Keratinocyte (primary cell): Measurements from ENCODE around the gene LSAMP. TPM values are rescaled to one million over a fixed set of nuclear protein-coding genes. Genes with fewer than 3 reads are reported as not detected.

Source experiments
- DNase-seq: peaks from one replicate; pipeline ENCODE4 v3.0.0-alpha.2; 2011; ENCODE audit warnings: low read depth, missing footprints, low spot score
- FAIRE-seq: peaks from 2 replicates; lab custom pipeline; 2011; peaks lifted over from hg19 to GRCh38; lab: Jason Lieb, UNC
- H2AFZ ChIP-seq: 2 replicates; pipeline ENCODE4 v1.6.0; 2012; ENCODE audit warnings: low read length, control low read depth, inconsistent platforms; ENCODE audit not compliant: control insufficient read depth
- H3K27ac ChIP-seq: 2 replicates; pipeline ENCODE4 v1.5.1; 2011; ENCODE audit warnings: low read length; ENCODE audit not compliant: control insufficient read depth, insufficient read depth
- H3K27me3 ChIP-seq: 3 replicates; pipeline ENCODE4 v1.6.0; 2011; ENCODE audit warnings: low read length; ENCODE audit not compliant: control insufficient read depth, insufficient read depth; ENCODE audit errors: extremely low read depth
- H3K36me3 ChIP-seq, 2 experiments: 2 replicates in 1 of 2; 3 replicates in 1 of 2; pipeline ENCODE4 v1.5.1; 2011; ENCODE audit warnings: low read length in 2 of 2, mild to moderate bottlenecking in 1 of 2; ENCODE audit not compliant: control insufficient read depth in 2 of 2, insufficient read depth in 2 of 2; ENCODE audit errors: extremely low read depth in 1 of 2
- H3K4me1 ChIP-seq: 3 replicates; pipeline ENCODE4 v1.5.1; 2011; ENCODE audit warnings: low read length; ENCODE audit not compliant: control insufficient read depth, insufficient read depth; ENCODE audit errors: extremely low read depth
- H3K4me2 ChIP-seq: 3 replicates; pipeline ENCODE4 v1.6.0; 2011; ENCODE audit warnings: low read depth, low read length; ENCODE audit not compliant: control insufficient read depth, insufficient read depth; ENCODE audit errors: extremely low read depth
- H3K4me3 ChIP-seq, 3 experiments: fragments of 200-600 bp in 1 of 3; sonication (generic) in 1 of 3; 2 replicates in 2 of 3; 3 replicates in 1 of 3; pipeline ENCODE4 v1.5.1; 2011 to 2016; ENCODE audit warnings: low read length in 3 of 3, mild to moderate bottlenecking in 3 of 3, control low read depth in 2 of 3, inconsistent platforms in 1 of 3, low read depth in 1 of 3, mixed read lengths in 1 of 3, mixed run types in 1 of 3, moderate library complexity in 1 of 3; ENCODE audit not compliant: control insufficient read depth in 2 of 3, insufficient read depth in 2 of 3; ENCODE audit errors: extremely low read depth in 1 of 3
- H3K79me2 ChIP-seq: 2 replicates; pipeline ENCODE4 v1.6.0; 2012; ENCODE audit warnings: low read length; ENCODE audit not compliant: control insufficient read depth, insufficient read depth
- H3K9ac ChIP-seq: 3 replicates; pipeline ENCODE4 v1.6.0; 2011; ENCODE audit warnings: low read length; ENCODE audit not compliant: control insufficient read depth, insufficient read depth; ENCODE audit errors: extremely low read depth
- H3K9me1 ChIP-seq: 3 replicates; pipeline ENCODE4 v1.6.0; 2011; ENCODE audit warnings: low read length; ENCODE audit not compliant: control insufficient read depth, insufficient read depth; ENCODE audit errors: extremely low read depth
- H3K9me3 ChIP-seq: 2 replicates; pipeline ENCODE4 v1.5.1; 2012; ENCODE audit warnings: low read depth, low read length; ENCODE audit not compliant: control insufficient read depth
- H4K20me1 ChIP-seq: 3 replicates; pipeline ENCODE4 v1.6.0; 2011; ENCODE audit warnings: low read length; ENCODE audit not compliant: control insufficient read depth, insufficient read depth; ENCODE audit errors: extremely low read depth
- EZH2 ChIP-seq: IDR thresholded peaks from one replicate; pipeline ENCODE4 v1.6.1; 2012; ENCODE audit warnings: inconsistent platforms, mild to moderate bottlenecking, low read length, moderate library complexity
- dilution Hi-C: fragments of 300-500 bp; cut with MboI; formaldehyde crosslinking; loops from one replicate; pipeline ENCODE4 v1.7.0; 2020; ENCODE audit warnings: low sequenced_read_pairs; ENCODE audit not compliant: extremely low pct_ligation_motif_present
- polyA plus RNA-seq, 5 experiments: library from polyadenylated mRNA; depleted of rRNA in 3 of 5; stranded (reverse) in 3 of 5; stranded (forward) in 1 of 5; unstranded in 1 of 5; fragments of >200 nt; gene quantifications; 1 replicate in 1 of 5; 2 replicates in 3 of 5; 3 replicates in 1 of 5; pipeline versions ENCODE4 v1.2.1 to v1.2.3, GENCODE V29; 2011 to 2012; ENCODE audit warnings: missing spikeins in 2 of 5, low read depth in 1 of 5, low replicate concordance in 1 of 5
- TF ChIP-seq, protein P1 (sequence below), 3 experiments: IDR thresholded peaks in 1 of 3; conservative IDR thresholded peaks in 1 of 3; optimal IDR thresholded peaks in 1 of 3; 2 replicates in 2 of 3; 3 replicates in 1 of 3; pipeline versions ENCODE3 to v1.5.1; 2011; ENCODE audit warnings: low read length in 3 of 3, mild to moderate bottlenecking in 3 of 3, moderate library complexity in 2 of 3, control low read depth in 1 of 3, inconsistent platforms in 1 of 3; ENCODE audit not compliant: insufficient read depth in 2 of 3; ENCODE audit errors: extremely low read depth in 1 of 3

The LSAMP gene
- polyA plus RNA-seq, 1 donor (not counting 4 experiments of a cell fraction or from before 2014, with no cell fraction given): 0.12 TPM

DNA sequence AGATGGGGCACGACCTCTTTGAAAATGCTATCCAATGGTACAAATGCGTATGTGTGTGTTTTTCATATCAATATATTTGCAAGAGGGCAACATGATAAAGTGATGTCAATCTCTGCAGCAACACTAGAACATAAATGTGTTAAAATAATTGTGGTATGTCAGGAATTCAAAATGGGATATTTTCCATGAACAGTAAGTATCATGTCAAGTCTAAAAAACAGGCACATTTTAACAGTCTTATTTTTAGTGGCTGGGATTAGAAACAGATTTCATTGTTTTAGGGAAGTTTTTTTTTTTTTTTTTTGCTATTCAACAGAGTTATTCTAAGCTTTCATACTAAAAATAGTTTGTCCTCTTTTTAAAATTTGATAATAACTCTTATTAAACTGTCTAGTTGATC is 612.2 kb downstream of the LSAMP start:
- Histone ChIP-seq H3K4me1 (peaks cover 55% of the 10 kb centered on the region), H3K9me1 (no peaks in the 10 kb centered on the region), H2AFZ (no peak overlapping the region), H3K9me3 (no peaks in the 10 kb centered on the region), H3K4me2 (no peak overlapping the region), H3K36me3 (no peaks in the 10 kb centered on the region), H3K9ac (no peak overlapping the region), H3K4me3 (no peak overlapping the region), H4K20me1 (no peaks in the 10 kb centered on the region), H3K79me2 (no peaks in the 10 kb centered on the region), H3K27me3 (no peaks in the 10 kb centered on the region), H3K27ac (no peak overlapping the region)
- TF ChIP-seq, protein P1, sequence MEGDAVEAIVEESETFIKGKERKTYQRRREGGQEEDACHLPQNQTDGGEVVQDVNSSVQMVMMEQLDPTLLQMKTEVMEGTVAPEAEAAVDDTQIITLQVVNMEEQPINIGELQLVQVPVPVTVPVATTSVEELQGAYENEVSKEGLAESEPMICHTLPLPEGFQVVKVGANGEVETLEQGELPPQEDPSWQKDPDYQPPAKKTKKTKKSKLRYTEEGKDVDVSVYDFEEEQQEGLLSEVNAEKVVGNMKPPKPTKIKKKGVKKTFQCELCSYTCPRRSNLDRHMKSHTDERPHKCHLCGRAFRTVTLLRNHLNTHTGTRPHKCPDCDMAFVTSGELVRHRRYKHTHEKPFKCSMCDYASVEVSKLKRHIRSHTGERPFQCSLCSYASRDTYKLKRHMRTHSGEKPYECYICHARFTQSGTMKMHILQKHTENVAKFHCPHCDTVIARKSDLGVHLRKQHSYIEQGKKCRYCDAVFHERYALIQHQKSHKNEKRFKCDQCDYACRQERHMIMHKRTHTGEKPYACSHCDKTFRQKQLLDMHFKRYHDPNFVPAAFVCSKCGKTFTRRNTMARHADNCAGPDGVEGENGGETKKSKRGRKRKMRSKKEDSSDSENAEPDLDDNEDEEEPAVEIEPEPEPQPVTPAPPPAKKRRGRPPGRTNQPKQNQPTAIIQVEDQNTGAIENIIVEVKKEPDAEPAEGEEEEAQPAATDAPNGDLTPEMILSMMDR (optimal IDR thresholded peaks at IDR 0.05 in 1 of 3, IDR thresholded peaks at IDR 0.05 in 1 of 3, conservative IDR thresholded peaks at IDR 0.05 in 1 of 3; ENCODE audit: extremely low read depth in 1 of 3, insufficient read depth in 2 of 3, low read length in 3 of 3): no peak
- TF ChIP-seq EZH2: no peak
- DNase-seq: no peak
- dilution Hi-C loops: no loop called here
- peak; percentile 49 for FAIRE-seq

DNA sequence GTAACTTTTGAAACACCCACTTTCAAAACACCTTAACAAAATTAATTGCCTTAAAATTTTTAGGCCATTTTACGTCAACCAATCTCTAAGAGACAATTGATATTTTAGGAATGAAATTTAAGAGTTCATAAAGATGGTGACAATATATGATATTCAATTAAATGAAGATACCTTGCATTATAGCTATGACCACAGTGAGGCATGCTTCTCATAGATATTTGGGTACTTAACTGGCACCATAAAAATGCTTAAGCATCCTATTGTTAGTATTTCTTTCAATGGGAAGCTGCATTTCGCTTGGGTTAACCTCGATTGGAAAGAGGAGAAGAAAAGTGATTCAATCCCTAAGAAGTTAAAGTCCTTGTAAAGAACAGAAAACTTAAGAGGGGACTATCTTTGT is 613.0 kb downstream of the LSAMP start:
- Histone ChIP-seq H4K20me1 (no peaks in the 10 kb centered on the region), H3K9me3 (no peaks in the 10 kb centered on the region), H2AFZ (no peak overlapping the region), H3K27ac (no peak overlapping the region), H3K4me2 (no peak overlapping the region), H3K4me3 (no peak overlapping the region), H3K9ac (no peak overlapping the region), H3K36me3 (no peaks in the 10 kb centered on the region), H3K4me1 (peaks cover 62% of the 10 kb centered on the region), H3K9me1 (no peaks in the 10 kb centered on the region), H3K27me3 (no peaks in the 10 kb centered on the region), H3K79me2 (no peaks in the 10 kb centered on the region)
- FAIRE-seq (no peak), DNase-seq (no peak)
- dilution Hi-C loops: no loop called here
- no peak for TF ChIP-seq EZH2
- TF ChIP-seq, protein P1 (optimal IDR thresholded peaks at IDR 0.05 in 1 of 3, IDR thresholded peaks at IDR 0.05 in 1 of 3, conservative IDR thresholded peaks at IDR 0.05 in 1 of 3; ENCODE audit: extremely low read depth in 1 of 3, insufficient read depth in 2 of 3, low read length in 3 of 3): no peak
